GM06990 (cell line): ENCODE results near the gene KLF12.

Source experiments
- DNase-seq: peaks from one replicate; pipeline ENCODE4 v3.0.0-alpha.2; 2011; ENCODE audit not compliant: insufficient read length; ENCODE audit errors: extremely low read depth
- H3K27me3 ChIP-seq: replicated peaks from 2 replicates; pipeline ENCODE4 v1.6.0; 2011; ENCODE audit warnings: low read length; ENCODE audit not compliant: control insufficient read depth, insufficient read depth
- H3K36me3 ChIP-seq: 2 replicates; pipeline ENCODE4 v1.5.1; 2011; ENCODE audit warnings: low read length; ENCODE audit not compliant: control insufficient read depth, insufficient read depth
- H3K4me3 ChIP-seq: replicated peaks from 2 replicates; pipeline ENCODE4 v1.5.1; 2011; ENCODE audit warnings: low read depth, mild to moderate bottlenecking, control low read depth, low read length
- CTCF ChIP-seq: IDR thresholded peaks from 2 replicates; pipeline ENCODE4 v1.5.1; 2011; ENCODE audit warnings: low read length, control low read depth, mild to moderate bottlenecking, inconsistent platforms; ENCODE audit not compliant: insufficient read depth, poor library complexity, severe bottlenecking

KLF12 gene

GRCh38 chr13:74168263-74168675 is 34.1 kb upstream of the KLF12 start:
- H3K36me3 ChIP-seq = no peaks in the 10 kb centered on the region
- no peak for TF ChIP-seq CTCF
- no peaks in the 10 kb centered on the region for H3K27me3 ChIP-seq
- no peak for DNase-seq
- H3K4me3 ChIP-seq = no peak overlapping the region

GRCh38 chr13:74166261-74167004 is 32.2 kb upstream of the KLF12 start:
- DNase-seq = no peak
- no peak for TF ChIP-seq CTCF
- Histone ChIP-seq H3K4me3 (no peak overlapping the region), H3K27me3 (no peaks in the 10 kb centered on the region), H3K36me3 (no peaks in the 10 kb centered on the region)

- no peaks in the 10 kb centered on the region for H3K27me3 ChIP-seq
- no peak overlapping the region for H3K4me3 ChIP-seq
- no peak for TF ChIP-seq CTCF
- H3K36me3 ChIP-seq = no peaks in the 10 kb centered on the region
- no peak for DNase-seq
These were observed 28.6 kb upstream of the KLF12 start for GRCh38 chr13:74162782-74163181.

GRCh38 chr13:74162135-74162534 is 27.9 kb upstream of the KLF12 start:
- Histone ChIP-seq H3K36me3 (no peaks in the 10 kb centered on the region), H3K4me3 (no peak overlapping the region), H3K27me3 (no peaks in the 10 kb centered on the region)
- TF ChIP-seq CTCF = no peak
- no peak for DNase-seq

- Histone ChIP-seq H3K36me3 (no peaks in the 10 kb centered on the region), H3K4me3 (no peak overlapping the region), H3K27me3 (no peaks in the 10 kb centered on the region)
- DNase-seq = no peak
- no peak for TF ChIP-seq CTCF
These were observed 24.6 kb upstream of the KLF12 start for GRCh38 chr13:74158571-74159352.
